T-helper 22 cell (primary cell): ENCODE measurements around the gene LNPEP.

Experiments
- DNase-seq: peaks from one replicate; pipeline ENCODE4 v3.0.0-alpha.2; 2020; ENCODE audit warnings: low read depth

Gene LNPEP

DNA sequence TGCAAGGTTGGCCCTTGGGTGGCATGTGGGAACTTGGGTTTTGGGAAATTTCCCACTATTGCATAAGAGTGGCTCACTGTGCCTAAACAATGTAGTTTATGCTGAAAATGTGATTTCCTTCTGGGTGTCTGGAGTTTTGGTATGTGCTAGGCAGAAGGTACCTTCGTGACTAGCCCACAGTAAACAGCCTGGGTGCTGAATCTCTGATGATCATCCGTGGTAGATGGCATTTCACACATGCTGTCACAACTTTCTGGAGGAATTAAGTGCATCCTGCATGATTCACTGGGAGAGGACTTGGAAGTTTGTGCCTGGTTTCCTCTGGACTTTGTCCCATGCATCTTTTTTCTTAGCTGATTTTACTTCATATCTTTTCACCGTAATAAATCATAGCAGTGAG, 64.5 kb downstream of the LNPEP start:
- DNase-seq = no peak

DNA sequence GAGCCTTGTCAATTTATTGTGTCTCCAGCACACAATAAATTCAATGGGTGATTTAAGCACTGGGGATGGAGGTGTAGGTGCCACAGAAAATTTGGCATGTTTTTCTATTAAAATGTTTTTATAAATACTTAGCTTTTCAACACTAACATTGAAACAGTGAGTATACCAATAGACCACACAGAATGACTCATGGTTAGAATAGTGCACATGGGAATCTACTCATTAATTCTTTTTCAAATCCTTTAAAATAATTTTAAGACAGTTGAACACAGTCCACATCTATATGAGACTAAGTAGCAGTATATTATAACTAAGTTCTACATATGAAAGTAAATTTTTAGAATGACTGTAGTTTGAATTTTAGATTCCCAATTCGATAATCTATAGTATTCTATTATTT, 67.1 kb downstream of the LNPEP start:
- DNase-seq = no peak

DNA sequence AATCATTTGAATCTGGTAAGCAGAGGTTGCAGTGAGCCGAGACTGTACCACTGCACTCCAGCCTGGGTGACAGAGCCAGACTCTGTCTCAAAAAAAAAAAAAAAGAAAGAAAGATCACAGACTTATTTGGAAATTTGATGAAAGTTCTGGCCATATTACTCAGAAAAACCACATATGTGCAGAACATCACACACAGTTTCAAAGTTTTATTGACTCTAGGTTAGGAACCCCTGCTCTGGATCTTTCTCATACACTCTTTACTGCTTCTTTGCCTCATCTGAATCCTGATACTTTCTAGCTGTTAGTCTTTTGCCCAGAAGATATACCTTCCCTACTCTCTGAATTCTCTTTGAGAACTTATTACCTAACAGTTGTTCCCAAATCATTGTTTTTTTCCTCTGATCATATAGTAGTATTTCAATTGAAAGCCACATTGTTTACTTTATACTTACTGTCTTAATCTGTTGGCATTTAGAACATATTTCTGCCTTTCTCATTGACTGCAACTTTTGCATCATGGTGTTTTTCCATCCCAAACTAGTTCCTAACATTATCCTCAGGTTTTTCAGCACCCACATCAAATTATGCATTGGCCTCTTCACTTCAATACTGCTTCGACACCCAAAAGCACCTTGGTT, 68.7 kb downstream of the LNPEP start:
- no peak for DNase-seq

DNA sequence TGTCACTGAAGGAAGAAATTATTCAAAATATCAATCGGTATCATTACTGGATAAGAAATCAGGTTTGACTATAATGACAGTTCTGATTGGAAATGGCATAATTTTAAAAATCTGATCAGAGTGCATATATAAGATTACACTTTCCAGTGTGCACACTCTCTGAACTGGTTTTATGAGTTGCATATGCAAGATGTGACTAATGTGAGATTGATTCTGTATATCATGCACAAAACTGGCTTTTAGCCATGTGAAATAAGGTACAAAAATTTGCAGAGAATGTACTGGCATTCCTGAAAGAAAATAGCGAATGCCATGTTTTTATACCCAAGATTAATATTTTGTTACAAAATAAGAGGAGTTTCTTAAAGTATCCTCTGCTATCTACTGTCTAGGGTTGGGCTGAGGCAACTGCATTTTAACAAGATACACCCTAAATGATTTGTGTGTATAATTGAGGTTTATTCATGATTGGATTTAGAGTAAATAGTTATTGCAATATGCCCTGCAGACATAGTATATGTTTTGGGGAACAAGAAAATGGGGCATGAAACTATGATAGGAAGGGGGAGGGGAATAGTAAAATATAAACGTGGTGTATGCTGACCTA, 70.7 kb downstream of the LNPEP start:
- DNase-seq = no peak

DNA sequence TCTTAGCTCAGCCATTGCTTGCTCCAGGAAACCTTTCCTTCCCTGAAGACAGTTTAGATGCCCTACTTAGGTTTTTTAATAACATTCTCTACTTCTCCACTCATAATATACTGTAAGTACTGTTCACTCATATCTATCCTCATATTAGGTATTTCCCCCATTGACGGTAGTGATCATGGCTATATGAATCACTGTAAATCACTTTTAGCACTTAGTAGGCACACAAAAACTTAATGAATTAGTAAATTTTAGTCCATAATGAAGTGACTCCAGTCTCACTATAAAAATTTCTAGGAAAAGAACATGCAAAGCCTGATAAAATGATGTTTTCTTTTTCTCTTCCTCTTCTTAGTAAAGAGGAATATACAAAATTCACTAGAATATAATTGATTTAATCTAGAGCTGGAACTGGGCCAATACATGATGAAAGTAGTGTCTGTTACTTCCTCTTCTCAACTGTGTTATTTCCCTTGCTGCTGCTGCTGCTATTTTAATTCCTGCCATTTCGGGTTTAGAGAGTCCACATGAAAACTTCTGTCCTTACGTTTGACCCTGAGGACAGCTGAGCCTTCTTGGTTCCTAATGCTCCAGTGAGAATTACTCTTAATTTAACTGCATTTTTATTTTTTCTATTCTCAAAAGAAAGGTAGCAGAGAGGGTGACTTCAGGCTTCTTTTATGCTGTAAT, 73.5 kb downstream of the LNPEP start:
- DNase-seq = no peak

DNA sequence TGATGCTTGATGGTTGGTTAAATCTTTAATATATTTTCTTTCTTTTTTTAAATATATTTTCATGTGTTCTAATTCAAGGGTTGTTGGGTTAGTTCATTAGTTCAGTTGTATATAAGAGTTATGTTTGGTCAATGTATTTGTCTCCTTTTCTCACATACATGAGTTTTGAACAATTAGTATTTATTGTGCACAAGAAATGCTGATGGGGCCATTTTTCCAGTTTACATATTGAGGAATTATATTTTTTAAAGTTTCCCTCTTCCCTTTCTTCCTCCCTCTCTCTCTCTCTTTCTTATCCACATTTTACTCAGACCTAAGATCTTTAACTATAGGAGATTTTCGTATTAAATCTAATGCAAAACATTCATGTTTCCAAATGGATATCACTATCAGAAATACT, 74.0 kb downstream of the LNPEP start:
- DNase-seq = no peak

DNA sequence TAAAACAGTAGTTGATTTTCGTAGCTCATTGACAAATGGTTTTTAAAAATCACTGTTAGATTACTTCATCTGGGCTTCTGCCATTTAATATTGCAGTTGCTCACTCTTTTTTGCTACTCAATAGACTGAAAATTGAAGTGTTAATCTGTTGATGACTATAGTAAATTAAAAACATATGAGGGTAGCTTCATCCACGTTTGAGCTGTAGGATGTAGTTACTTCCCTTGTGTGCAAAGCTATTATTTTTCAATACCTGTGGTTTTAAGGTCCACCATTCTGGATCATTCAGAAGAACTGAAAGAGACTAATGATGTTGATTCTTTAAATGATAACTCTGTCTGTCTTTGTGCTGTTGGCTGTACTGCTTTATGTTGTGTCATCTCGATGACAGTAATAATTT, 74.7 kb downstream of the LNPEP start:
- no peak for DNase-seq

DNA sequence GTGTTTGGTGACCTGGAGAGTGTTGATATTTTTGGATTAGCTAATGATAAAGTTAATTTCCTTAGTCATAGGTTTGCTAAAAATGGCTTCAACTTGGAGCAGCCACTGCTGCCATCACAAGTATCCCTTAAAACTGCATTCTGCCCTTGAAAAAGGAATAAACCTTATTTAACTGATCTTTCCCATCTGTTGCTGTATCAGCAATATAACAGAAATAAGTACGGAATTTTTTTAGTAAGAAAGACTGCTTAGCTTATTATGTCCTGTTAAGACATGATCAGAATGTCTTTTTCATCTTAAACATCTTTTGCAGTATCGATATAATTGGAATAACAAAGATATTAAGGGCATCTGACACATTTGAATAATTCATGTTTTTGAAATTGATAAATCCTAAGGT, 75.7 kb downstream of the LNPEP start:
- no peak for DNase-seq

DNA sequence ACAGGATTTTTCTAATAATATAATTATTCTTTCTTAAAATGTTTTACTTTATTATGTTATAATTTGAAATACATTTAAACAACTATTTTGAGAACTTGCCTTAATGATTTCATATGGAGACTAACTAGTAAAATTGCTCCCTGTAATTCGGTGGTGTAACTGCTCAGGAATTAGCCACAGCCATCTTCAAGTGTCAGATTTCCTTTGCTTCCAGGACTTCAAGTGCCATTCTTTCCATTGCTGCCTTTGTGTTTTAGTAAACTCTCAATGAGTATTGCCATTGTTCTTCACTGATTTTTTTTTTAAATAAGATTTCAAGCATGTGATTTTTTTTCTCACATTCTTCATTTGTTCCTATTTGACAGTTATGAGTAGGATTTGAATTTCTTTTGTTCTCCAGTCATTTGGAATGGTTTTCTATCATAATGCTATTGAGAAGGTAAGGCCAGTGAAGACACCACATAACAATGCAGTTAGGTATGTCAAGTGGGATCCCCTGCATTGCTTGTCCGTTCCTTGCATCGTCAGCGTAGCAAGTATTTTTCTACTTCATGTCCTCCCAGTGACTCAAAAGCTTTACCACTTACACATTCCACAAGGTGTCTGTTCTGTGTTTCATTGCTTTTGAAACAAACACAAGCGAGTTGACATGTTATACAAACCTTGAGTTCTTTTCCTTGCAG, 83.7 kb downstream of the LNPEP start:
- DNase-seq = no peak

DNA sequence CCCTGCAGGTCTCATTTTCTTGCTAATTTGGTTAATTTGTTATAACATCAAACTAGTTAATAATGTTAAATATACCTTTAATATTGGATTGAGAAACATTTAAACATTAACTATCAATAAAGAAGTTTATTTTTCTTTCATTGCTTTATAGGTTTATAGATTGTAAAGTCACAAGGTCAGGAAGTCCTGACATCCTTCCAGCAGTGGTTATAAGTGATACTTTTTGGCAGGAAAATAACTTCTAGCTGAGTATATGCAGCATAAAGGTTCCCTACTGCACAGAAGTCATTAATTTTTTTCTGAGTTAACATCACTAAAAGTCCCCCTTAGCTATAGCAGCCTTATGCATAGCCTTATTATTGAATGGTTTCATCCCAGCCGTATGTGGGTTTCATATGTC, 85.5 kb downstream of the LNPEP start:
- no peak for DNase-seq

DNA sequence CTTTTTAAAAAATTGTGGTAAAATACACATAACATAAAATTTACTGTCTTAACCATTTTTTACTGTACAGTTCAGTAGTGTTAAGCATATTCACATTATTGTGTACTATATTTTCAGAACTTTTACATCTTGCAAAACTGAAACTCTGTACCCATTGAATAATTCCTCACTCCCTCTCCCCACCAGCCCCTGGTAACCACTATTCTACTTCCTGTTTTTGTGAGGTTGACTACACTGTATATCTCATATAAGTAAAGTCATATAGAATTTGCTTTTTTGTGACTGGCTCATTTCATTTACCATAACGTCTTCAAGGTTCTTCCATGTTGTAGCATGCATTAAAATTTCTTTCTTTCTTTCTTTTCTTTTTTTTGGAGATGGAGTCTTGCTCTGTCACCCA, 87.0 kb downstream of the LNPEP start:
- no peak for DNase-seq

DNA sequence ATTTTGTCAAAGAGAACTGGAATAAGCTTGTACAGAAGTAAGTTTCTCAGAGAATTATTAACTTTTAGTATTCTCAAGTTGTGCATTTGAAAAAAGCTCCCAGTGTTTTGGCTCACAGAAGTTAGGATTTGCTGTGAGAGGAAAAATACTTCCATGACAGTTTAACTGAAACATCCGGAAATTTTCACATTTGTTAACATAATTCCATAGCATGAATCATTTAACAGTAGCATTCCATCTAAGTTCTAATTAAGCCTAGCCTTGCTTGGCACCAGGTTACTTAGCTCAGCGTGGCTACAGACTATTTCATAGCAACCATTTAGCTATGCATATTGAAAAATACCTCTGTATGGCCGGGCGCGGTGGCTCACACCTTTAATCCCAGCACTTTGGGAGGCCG, 90.8 kb downstream of the LNPEP start:
- DNase-seq = no peak

DNA sequence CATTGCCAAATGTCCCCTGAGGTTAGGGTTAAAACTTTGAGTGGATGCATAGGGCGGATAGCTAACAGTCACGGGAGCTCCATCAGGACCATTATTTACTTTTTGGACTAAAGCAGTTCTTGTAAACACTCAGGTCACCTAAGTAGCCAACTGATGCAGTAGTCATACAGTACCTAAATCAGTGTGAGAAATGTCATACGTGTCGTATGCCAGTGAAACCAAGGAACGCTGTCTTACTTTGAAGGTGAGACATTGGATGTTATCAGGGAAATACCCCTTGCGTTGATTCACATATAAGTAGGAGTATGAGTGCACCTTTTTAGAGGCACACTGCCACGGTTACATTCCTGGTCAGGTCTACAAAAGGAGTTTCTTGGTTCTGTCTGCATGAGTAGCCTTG, 101.9 kb downstream of the LNPEP start:
- no peak for DNase-seq

DNA sequence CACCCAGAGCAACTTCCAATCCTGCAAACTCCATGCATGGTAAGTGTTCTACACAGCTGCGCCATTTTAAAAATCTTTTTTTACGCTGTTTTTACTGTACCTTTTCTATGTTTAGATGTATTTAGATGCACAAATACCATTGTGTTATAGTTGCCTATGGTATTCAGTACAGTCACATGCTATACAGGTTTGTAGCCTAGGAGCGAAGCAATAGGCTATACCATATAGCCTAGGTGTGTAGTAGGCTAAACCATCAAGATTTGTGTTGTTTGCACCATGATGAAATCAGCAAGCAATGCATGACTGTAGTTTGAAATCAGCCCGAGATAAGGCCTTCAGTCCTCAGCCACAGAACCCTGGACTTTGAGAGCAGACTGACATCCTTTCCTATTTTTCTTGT, 105.4 kb downstream of the LNPEP start:
- no peak for DNase-seq

DNA sequence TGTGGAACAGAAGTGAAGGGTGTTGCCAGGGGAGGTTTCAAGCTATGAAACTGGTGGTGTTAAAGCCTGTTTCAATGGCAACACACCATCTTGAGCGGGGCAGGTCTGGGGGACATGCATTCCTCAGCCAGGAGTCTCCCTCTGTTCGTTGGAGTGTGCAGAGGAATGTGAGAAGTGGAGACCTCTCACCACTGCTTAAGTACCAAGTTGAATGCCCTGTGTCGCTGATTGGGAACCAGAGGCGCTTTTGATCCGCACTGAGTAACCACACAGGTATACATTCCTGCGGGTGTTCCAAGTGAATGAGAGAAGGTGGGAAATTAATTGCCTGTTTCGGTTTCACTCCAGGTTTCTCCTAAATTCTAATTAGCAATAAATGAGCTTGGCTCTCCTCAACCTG, 107.1 kb downstream of the LNPEP start:
- no peak for DNase-seq

DNA sequence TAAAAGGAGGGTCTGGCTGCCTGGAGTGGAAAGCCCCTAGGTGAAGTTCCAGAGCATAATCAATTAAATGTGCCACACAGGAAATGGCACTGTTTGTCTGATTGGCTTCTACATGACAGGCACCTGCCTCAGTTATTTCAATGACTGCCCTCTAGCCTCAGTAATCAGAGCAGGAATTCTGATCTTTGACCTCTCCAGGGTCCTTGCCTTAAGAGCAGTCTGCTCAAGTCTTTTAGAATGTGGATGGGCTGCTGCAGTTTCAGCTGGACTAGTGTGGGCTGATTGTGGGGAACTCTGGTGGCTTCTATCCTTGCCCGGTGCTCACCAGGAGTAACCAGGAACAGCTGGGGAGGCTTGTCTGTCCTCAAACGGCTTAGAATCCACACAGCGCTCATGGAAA, 107.6 kb downstream of the LNPEP start:
- DNase-seq = no peak

DNA sequence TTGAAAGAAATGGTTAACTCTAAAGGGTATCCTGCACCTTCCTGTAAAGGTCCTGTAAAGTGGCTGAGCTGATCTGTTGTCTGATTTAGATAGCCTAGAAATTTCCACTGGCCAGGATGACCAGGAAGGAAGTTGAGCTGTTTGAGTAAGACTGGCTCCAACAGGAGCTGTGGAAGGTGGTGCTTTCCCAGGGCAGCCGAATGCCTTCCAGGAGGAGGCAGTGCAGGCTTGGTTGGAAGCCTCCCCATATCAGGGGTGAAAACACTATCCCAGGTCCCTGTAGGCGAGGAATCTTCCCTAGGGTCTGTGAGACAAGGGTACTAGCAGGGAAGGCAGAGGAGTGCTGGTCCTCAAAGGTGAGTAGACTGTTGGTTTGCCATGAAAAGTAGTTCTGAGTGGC, 108.2 kb downstream of the LNPEP start:
- DNase-seq = no peak

DNA sequence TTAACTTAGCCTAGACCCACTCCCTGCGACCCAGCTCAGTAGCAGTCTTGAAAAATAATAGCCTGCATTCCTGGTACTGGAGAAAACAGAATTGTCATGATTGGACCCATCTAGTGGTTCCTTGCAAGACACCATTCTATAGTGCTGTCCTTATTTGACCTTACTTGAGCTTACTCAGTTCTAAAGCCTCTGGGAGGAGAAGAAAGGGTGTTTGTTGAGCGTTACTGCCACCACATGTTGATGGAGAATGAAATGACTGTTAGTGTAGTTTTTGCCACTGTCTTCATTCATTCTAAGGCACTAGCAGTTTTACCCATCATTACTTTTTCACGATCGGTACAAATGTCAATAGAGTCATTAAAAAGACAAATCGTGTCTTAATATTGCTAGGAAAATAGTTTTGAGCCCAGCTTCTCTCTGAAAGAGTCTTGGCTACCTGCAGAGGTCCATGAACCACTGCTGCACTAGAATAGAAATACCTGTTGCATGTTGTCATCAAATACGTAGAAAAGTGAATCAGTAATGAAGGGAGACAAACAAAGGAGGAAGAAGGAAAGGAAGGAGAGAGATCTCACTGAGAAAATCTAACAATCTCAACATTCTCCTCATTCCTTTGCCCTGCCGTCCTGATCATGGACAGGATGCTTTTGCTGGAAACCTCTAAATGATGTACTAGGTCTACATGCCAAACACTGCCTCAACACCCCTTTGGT, 110.5 kb downstream of the LNPEP start:
- no peak for DNase-seq

DNA sequence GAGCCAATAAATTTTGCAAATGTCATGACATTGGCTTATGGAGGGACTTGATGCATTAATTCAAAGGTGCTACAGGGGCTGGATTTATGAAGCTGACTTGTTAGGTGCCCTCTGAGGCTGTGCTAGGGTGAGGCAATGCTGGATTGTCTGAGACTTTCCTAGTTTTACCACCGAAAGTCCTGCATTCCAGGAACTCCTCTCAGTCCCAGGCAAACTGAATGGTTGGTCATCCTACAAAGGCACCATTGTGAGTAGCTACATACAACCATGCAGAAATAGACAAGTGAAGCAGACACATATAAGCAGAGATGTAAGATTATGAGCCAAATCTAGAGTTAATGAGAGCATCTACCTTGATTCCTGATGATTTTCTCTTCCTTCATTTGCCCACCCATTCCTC, 111.2 kb downstream of the LNPEP start:
- no peak for DNase-seq

DNA sequence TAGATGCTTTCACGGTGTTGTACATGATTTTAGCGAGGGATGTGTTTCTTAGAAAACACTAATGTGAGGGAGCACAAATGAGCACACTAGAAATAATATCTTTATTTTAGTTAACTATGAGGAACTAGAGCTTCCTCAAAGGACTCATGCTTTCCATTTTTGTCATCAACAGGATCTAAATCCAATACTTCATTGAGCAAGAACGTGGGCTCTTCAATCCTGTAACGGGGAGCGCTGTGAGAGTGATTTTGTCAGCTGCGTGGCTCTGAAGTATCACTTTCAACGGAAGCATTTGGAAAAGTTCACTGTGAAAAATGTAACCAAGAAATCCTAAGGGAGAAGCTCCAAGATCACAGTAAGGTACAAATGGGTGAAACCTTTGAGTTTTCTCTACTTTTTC, 113.3 kb downstream of the LNPEP start:
- no peak for DNase-seq

DNA sequence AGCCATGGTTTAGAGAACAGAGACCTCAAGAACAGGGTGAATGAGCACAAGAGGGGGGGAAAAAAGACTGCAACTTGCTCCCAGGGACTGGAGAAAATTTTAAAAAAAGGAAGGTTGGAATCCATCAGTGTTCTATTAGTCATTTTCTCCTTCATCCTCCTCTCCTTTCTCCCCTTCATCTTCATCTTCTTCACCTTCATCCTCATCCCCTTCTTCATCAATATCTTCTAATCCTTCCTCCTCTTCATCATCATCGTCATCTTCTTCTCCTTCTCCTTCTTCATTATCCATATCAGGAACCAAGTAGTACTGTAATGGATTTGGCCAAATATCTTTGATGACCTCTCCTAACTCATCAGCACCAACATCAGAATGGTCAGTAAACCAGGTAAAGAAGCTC, 120.4 kb downstream of the LNPEP start:
- no peak for DNase-seq

DNA sequence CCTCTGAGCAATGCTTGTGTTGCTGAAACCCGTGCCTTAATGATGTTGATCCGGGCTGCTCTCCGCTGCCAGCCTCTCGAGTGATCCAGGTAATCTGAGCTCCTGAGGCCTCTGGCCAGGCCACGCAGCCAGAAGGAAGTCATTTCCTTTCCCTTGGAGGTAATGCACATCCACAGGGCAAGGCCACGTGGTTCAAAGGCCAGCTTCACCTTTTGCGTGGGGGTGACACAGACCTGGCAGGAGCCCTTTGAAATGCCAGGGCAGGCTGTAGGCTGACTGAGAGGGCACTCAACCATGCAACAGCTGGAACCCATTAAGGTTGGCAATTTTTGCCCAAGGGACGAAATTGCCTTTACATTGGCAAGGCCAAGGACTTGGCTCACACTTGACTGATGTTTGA, 126.2 kb downstream of the LNPEP start:
- DNase-seq = no peak

DNA sequence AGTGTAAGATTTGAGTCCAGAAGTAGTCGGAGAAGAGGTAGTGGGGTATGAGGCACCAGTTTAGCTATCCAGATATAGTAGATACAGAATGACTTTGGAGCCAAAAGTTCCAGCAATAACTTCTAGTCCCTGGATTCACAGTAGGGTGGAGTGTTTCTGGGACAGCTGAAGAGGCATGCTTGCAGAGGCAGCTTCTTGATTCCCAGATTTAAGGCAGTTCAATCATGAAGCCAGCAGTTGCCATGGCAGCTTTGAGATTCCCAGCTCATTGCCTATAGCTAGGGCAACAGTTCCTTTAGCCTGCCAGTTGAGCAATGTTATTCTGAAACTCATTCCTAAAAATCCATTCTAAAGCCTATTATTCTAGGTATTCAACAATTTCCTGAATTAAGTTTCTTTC, 127.4 kb downstream of the LNPEP start:
- DNase-seq = no peak
